Measurements from ENCODE around the gene TPBGL. TPM values are rescaled to one million over a fixed set of nuclear protein-coding genes. Genes with fewer than 3 reads are reported as not detected.
"Not testable (repeated sequence)": the region's sequence is repeated elsewhere in the genome, so short reads cannot be mapped to it uniquely, and the experiment has no call there.

TPBGL gene
- total and polyA plus RNA-seq, 2 donors: 0.38 TPM; not detected in 1

DNA sequence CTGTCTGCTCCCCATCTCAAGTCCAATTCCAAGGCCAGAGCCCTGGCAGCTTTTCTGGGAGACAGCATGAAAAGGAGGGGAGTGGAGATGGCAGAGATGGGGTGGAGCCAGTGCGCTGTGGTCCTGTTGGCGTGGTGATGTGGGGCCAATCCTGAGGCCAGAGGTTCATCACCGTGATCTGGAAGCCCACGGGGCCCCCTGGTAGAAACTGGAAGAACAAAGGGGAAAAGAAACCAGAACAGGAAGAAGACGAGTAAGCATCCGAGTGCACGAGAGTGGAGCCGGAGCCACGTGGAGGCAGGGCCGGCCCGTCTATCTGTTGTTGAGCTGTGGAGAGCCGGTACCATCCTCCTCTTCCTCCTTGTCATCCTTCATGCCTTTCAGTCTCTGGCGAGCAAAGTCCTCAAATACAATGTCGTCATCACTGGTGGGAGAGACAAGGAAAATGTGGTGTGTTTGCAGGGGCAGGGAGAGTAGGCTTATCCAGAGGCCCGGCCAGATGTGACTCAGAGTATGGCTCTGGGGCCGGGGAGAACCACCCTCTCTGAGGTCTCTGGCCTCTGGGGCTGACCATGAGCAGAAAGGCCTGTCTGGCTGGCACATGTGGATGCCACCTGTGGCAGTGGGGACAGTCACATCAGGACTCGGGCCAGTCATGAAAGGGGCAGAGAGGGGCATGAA, 25.4 kb downstream of the TPBGL start:
- H3K36me3 ChIP-seq (ENCODE audit: insufficient read depth): no peaks in the 10 kb centered on the region
- no peak for DNase-seq (ENCODE audit: extremely low spot score)
- H3K4me3 ChIP-seq (ENCODE audit: low read depth, low read length): no peak overlapping the region
- no peaks in the 10 kb centered on the region for H3K4me1 ChIP-seq (ENCODE audit: insufficient read depth)
- 79% methylated on average over 17 of the region's 17 CpGs for WGBS
- no peak overlapping the region for H3K27ac ChIP-seq (ENCODE audit: low read depth)

- 76% methylated on average over 27 of the region's 27 CpGs for WGBS
- Histone ChIP-seq H3K4me1 (ENCODE audit: insufficient read depth) (no peaks in the 10 kb centered on the region), H3K36me3 (ENCODE audit: insufficient read depth) (no peaks in the 10 kb centered on the region), H3K27ac (ENCODE audit: low read depth) (no peak overlapping the region), H3K4me3 (ENCODE audit: low read depth, low read length) (no peak overlapping the region)
- no peak for DNase-seq (ENCODE audit: extremely low spot score)
Measured at GRCh38 chr11:75267171-75267970, 26.8 kb downstream of the TPBGL start.

DNA sequence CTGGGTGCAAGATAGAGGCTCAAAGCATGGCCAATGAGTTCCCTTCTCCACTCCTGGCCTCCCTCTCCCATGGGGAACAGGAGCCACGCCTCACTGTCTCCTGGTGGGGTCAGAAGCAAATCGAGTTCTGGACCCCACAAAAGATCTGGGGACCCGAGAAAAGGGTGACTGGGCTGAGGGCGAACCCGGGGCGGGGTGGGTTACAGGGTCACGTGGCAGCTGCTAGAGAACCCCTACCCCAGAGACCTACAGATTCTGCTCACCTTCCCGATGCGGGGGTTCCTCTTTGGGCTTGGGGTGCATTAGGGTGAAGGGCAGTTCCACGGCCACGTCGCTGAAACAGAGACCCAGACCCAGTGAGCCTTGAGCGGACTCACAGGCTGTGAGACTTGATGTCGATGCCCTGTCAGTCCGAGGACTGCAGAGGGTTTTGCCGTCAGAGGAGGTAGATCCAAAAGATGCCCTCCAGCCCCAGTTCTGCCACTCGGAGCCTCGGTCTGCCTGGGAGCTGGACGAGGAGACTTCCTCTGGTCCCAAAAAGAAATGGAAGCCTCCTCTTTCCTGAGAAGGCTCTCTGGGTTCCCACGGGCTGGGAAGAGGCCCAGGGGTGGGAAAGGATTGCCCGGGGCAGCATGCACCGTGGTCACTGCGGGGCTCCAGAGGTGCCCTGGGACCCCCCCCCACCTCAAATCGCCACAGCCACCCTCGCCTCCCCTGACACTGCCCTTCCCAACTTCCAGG, 28.2 kb downstream of the TPBGL start:
- Histone ChIP-seq H3K36me3 (ENCODE audit: insufficient read depth) (no peaks in the 10 kb centered on the region), H3K27ac (ENCODE audit: low read depth) (no peak overlapping the region), H3K4me1 (ENCODE audit: insufficient read depth) (no peaks in the 10 kb centered on the region), H3K4me3 (ENCODE audit: low read depth, low read length) (no peak overlapping the region)
- DNase-seq (ENCODE audit: extremely low spot score): no peak
- 93% methylated on average over 25 of the region's 25 CpGs for WGBS

DNA sequence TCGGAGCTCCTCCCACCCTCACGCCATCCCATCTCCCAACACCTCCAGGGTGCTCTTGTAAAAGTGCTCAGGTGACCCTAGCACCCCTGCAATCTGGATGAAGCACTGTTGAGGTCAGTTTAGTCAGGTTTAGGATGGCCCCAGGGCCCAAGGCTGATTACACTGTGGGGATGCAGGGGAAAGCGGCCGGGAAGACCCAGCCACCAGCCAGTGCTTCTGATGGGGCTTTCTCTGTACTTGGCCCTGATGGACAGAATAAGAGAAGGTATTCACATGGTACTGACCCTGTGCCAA, 28.7 kb downstream of the TPBGL start:
- no peak overlapping the region for H3K4me3 ChIP-seq (ENCODE audit: low read depth, low read length)
- 97% methylated on average over 4 of the region's 4 CpGs for WGBS
- no peak overlapping the region for H3K27ac ChIP-seq (ENCODE audit: low read depth)
- no peaks in the 10 kb centered on the region for H3K36me3 ChIP-seq (ENCODE audit: insufficient read depth)
- H3K4me1 ChIP-seq (ENCODE audit: insufficient read depth): no peaks in the 10 kb centered on the region
- no peak for DNase-seq (ENCODE audit: extremely low spot score)

DNA sequence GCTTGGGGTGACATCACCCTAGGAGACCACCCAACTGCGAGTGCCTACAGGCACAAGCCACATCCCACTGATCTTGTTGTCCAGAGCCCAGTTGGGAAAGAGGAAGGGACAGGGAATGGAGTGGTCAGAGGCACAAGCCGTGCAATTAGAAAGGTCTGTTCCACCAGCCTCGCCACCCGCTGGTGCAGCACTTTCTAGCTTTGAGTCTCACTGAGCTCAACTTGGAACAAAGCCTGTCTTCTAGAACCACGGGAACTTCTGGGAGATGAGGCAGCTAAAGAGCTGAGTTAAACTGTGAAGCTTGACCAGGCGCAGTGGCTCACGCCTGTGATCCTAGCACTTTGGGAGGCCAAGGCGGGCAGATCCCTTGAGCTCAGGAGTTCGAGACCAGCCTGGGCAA, 29.3 kb downstream of the TPBGL start:
- no peak for DNase-seq (ENCODE audit: extremely low spot score)
- 90% methylated on average over 9 of the region's 9 CpGs for WGBS
- Histone ChIP-seq H3K4me3 (ENCODE audit: low read depth, low read length) (no peak overlapping the region), H3K4me1 (ENCODE audit: insufficient read depth) (no peaks in the 10 kb centered on the region), H3K36me3 (ENCODE audit: insufficient read depth) (no peaks in the 10 kb centered on the region), H3K27ac (ENCODE audit: low read depth) (no peak overlapping the region)

- 66% methylated on average over 3 of the region's 3 CpGs for WGBS
- no peak overlapping the region for H3K4me3 ChIP-seq (ENCODE audit: low read depth, low read length)
- no peak overlapping the region for H3K27ac ChIP-seq (ENCODE audit: low read depth)
- H3K4me1 ChIP-seq (ENCODE audit: insufficient read depth): no peaks in the 10 kb centered on the region
- DNase-seq (ENCODE audit: extremely low spot score): no peak
- H3K36me3 ChIP-seq (ENCODE audit: insufficient read depth): no peaks in the 10 kb centered on the region
Measured at GRCh38 chr11:75270896-75271418, 30.4 kb downstream of the TPBGL start.

DNA sequence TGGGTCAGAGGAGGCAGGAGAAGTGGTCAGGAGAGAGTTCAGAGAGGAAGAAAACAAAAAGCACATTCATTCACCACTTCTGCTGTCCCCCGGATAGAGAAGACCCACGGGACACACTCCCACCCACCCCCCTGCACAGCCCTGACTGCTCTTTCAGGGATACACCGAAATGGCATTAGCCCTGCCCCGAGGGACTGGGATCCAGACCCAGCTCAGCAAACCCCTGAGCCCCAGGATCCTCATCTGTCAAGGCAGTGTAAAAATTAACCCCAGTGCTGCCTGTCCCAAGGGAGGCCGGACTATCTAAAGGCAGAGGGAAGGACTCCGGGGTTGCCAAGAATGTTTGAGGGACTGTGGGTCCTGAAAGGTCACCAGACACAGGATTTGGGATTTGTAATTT, 31.2 kb downstream of the TPBGL start:
- H3K4me3 ChIP-seq (ENCODE audit: low read depth, low read length): no peak overlapping the region
- H3K27ac ChIP-seq (ENCODE audit: low read depth): no peak overlapping the region
- WGBS: 74% methylated on average over 6 of the region's 6 CpGs
- DNase-seq (ENCODE audit: extremely low spot score): no peak
- no peaks in the 10 kb centered on the region for H3K36me3 ChIP-seq (ENCODE audit: insufficient read depth)
- no peaks in the 10 kb centered on the region for H3K4me1 ChIP-seq (ENCODE audit: insufficient read depth)

DNA sequence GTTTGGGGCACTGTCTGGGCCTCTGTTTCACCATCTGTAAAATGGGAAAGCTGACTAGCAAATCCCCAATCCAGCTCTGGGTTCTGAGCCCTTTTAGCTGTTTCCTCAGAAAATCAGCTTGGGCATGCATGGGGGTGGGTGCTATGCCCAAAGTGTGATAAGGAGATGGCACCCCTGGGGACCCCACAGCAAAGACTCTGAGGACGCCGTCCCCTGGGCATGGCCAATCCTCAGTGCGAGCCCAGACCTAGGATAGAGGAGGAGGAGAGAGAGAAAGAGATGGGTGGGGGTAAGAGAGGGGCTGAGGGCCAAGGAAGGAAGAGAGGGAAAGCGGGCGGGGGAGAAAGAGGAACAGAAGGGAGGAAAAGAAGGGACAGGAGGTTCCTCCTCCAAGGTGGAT, 31.8 kb downstream of the TPBGL start:
- Histone ChIP-seq H3K27ac (ENCODE audit: low read depth) (no peak overlapping the region), H3K36me3 (ENCODE audit: insufficient read depth) (no peaks in the 10 kb centered on the region), H3K4me1 (ENCODE audit: insufficient read depth) (no peaks in the 10 kb centered on the region), H3K4me3 (ENCODE audit: low read depth, low read length) (no peak overlapping the region)
- no peak for DNase-seq (ENCODE audit: extremely low spot score)
- whole genome bisulfite sequencing: 94% methylated on average over 5 of the region's 5 CpGs

- H3K27ac ChIP-seq (ENCODE audit: low read depth): no peak overlapping the region
- no peak for DNase-seq (ENCODE audit: extremely low spot score)
Measured at GRCh38 chr11:75272821-75273301, 32.3 kb downstream of the TPBGL start.

DNA sequence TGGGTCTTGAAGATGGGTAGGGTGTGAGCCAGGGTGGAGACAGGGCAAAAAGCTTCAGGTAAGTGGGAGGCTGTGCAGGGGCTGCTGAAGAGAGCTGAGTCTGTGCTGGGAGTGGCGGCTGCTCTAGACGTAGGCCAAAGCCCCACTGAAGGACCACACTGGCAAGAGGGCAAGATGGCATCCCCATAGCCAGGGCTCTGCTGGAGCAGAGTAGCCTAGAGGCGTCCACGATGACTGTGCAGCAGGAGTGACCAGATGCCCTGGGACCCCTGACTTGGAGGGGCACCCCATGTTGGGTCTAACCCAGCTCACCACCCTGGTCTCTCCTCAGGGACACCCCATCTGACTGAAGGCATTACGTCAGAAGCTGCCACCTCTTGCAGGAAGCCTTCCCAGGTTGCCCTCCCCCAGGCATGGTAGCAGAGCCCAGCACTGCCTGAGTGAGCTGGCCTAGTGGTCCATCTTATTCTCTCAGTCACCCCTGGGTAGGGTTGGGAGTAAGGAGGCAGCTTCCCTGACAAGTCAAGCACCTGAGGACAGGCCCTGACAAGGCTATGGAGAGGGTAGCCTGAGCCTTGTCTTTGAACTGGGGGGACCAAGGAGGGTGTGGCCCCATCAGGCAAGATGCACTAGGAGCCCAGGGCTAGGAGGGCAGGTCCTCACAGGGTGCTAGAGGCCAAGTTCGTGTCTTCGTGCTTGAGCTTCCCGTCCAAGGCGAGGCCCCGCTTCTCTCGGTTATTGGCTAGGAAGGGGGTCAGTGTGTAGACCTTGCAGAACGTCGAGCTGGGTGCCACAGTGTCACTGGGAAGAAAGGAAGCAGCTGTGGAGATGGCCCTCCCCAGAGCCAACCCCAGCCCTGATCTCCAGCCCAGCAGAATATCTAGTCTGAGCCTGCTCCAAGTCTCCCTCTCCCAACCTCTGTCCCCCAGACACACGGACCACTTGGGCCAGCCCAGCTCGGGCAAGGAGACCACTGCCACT, 33.1 kb downstream of the TPBGL start:
- Histone ChIP-seq H3K36me3 (ENCODE audit: insufficient read depth) (no peaks in the 10 kb centered on the region), H3K27ac (ENCODE audit: low read depth) (no peak overlapping the region), H3K4me1 (ENCODE audit: insufficient read depth) (no peaks in the 10 kb centered on the region), H3K4me3 (ENCODE audit: low read depth, low read length) (no peak overlapping the region)
- WGBS: 88% methylated on average over 15 of the region's 15 CpGs
- no peak for DNase-seq (ENCODE audit: extremely low spot score)

More at GRCh38 chr11:75272821-75273301, 32.3 kb downstream of the TPBGL start:
- 91% methylated on average over 12 of the region's 12 CpGs for WGBS
- Histone ChIP-seq H3K4me1 (ENCODE audit: insufficient read depth) (no peaks in the 10 kb centered on the region), H3K4me3 (ENCODE audit: low read depth, low read length) (no peak overlapping the region), H3K36me3 (ENCODE audit: insufficient read depth) (no peaks in the 10 kb centered on the region)

DNA sequence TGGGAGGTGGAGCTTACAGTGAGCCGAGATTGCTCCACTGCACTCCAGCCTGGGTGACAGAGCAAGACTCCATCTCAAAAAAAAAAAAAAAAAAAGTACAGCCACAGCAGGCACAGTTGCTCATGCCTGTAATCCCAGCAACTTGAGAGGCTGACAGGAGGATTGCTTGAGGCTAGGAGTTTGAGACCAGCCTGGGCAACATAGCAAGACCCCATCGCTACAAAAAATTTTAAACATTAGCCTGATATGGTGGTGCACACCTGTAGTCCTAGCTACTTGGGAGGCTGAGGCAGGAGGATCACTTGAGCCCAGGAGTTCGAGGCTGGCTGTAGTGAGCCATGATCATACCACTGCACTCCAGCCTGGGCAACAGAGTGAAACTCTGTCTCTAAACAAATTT, 34.1 kb downstream of the TPBGL start:
- 95% methylated on average over 3 of the region's 3 CpGs for WGBS
- not testable (repeated sequence) for H3K36me3 ChIP-seq (ENCODE audit: insufficient read depth); DNase-seq (ENCODE audit: extremely low spot score); H3K4me3 ChIP-seq (ENCODE audit: low read depth, low read length); H3K4me1 ChIP-seq (ENCODE audit: insufficient read depth); H3K27ac ChIP-seq (ENCODE audit: low read depth)

DNA sequence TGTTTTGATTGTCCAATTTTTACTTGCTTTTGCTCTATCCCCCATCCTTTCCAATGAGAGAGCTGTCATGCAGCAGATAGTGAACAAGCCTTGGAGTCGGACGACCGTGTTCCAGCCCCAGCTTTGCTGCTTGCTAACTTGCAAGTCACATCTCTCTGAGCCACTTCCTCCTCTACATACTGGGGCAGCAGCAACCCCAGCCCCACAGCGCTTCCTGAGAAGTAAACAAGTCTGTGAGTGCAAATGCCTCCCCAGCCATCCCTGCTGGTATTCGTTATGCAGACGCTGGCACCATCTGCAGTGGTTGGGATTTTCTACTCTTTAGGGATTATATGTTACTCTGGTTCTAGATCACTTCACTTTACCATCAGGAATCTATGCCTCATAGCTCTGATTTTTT, 35.0 kb downstream of the TPBGL start:
- Histone ChIP-seq H3K4me1 (ENCODE audit: insufficient read depth) (no peaks in the 10 kb centered on the region), H3K27ac (ENCODE audit: low read depth) (no peak overlapping the region), H3K36me3 (ENCODE audit: insufficient read depth) (no peaks in the 10 kb centered on the region), H3K4me3 (ENCODE audit: low read depth, low read length) (no peak overlapping the region)
- no peak for DNase-seq (ENCODE audit: extremely low spot score)
- 59% methylated on average over 6 of the region's 6 CpGs for WGBS

DNA sequence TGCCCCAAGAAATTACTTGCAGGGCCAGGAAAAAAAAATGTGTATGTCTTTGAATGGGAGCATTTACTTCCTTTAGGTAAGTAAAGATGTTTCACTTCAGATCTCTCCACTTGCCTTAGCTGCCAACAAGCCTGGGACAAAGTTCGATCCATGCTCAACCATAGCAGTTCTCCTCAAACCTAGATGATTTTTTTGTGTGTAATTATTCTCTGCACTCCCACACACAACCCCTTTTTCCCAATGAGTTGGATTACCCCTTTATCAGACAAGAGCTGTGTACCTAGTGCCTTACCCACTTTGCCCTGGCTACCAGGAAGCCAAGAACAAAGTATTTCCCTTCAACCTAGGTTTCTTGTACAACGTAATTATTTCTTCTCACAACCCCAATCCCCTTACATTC, 35.6 kb downstream of the TPBGL start:
- no peak for DNase-seq (ENCODE audit: extremely low spot score)
- WGBS: 86% methylated on average over 2 of the region's 2 CpGs
- Histone ChIP-seq H3K27ac (ENCODE audit: low read depth) (no peak overlapping the region), H3K4me1 (ENCODE audit: insufficient read depth) (no peaks in the 10 kb centered on the region), H3K4me3 (ENCODE audit: low read depth, low read length) (no peak overlapping the region), H3K36me3 (ENCODE audit: insufficient read depth) (no peaks in the 10 kb centered on the region)

Data from urinary bladder (tissue), 4 donors.